GM23338 (cell line): Measurements from ENCODE around the gene SYNGR3.

Experiments used
- CREB1 ChIP-seq: fragments of 250-450 bp; sonication (Bioruptor Pico); IDR thresholded peaks from 2 replicates; pipeline ENCODE4 v1.5.0; 2020; ENCODE audit warnings: low read depth, mild to moderate bottlenecking, moderate library complexity
- EZH2 ChIP-seq: fragments of 200-600 bp; sonication (generic); IDR thresholded peaks from one replicate; pipeline ENCODE4 v1.8.0; 2017; ENCODE audit warnings: antibody characterized with exemption, mild to moderate bottlenecking, low read depth; ENCODE audit not compliant: unreplicated experiment
- EZH2phosphoT487 ChIP-seq: fragments of 200-600 bp; sonication (generic); IDR thresholded peaks from one replicate; pipeline ENCODE4 v1.8.1; 2018; ENCODE audit warnings: antibody characterized with exemption; ENCODE audit not compliant: unreplicated experiment
- POLR2AphosphoS5 ChIP-seq: IDR thresholded peaks from 2 replicates; pipeline ENCODE4 v1.6.1; 2016; ENCODE audit warnings: antibody characterized with exemption, low read depth
- REST ChIP-seq: IDR thresholded peaks from one replicate; pipeline ENCODE4 v1.6.1; 2018; ENCODE audit warnings: antibody characterized with exemption; ENCODE audit not compliant: unreplicated experiment
- STAT1 ChIP-seq: IDR thresholded peaks from one replicate; pipeline ENCODE4 v1.6.1; 2016; ENCODE audit warnings: antibody characterized with exemption; ENCODE audit not compliant: unreplicated experiment
- ZNF114 ChIP-seq: fragments of 250-450 bp; sonication (Bioruptor Pico); IDR thresholded peaks from 2 replicates; pipeline ENCODE4 v1.5.0; 2020; ENCODE audit warnings: mild to moderate bottlenecking, moderate library complexity
- ZNF331 ChIP-seq: fragments of 250-450 bp; sonication (Bioruptor Pico); IDR thresholded peaks from 2 replicates; pipeline ENCODE4 v1.5.0; 2020; ENCODE audit warnings: low read depth, mild to moderate bottlenecking, moderate library complexity
- TF ChIP-seq, protein P1 (sequence below), 2 experiments: fragments of 200-600 bp in 1 of 2; sonication (generic) in 1 of 2; conservative IDR thresholded peaks; 2 replicates each; pipeline versions ENCODE4 v1.5.1 to v1.6.1; 2016 to 2017; ENCODE audit warnings: antibody characterized with exemption in 2 of 2, low read depth in 2 of 2, mild to moderate bottlenecking in 2 of 2, moderate library complexity in 1 of 2

DNA sequence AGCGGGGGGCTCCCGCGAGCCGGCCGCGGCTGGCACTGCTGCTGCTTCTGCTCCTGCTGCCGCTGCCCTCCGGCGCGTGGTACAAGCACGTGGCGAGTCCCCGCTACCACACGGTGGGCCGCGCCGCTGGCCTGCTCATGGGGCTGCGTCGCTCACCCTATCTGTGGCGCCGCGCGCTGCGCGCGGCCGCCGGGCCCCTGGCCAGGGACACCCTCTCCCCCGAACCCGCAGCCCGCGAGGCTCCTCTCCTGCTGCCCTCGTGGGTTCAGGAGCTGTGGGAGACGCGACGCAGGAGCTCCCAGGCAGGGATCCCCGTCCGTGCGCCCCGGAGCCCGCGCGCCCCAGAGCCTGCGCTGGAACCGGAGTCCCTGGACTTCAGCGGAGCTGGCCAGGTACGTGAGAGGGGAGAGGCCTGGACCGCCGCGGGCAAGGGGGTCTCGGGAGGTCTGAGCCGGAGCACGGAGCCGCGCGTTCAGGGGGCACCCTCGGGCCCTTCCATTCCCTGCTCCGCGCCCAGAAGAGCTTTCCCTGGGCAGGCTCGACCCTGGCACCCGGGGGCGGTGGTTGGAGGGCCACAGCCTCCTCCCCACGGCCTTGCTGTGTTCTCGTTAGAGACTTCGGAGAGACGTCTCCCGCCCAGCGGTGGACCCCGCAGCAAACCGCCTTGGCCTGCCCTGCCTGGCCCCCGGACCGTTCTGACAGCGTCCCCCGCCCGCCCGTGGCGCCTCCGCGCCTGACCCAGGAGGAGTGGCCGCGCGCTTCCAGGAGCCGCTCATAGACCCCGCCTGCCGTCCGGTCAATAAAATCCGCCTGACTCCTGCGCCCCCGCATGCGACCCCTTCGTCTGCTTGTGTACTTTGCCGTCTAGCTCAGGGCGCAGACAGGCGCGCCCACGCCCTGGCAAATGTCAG is 30.4 kb downstream of the SYNGR3 start:
- TF ChIP-seq POLR2AphosphoS5 (no peak), REST (no peak), CREB1 (CRISPR knock-in tag) (no peak), EZH2 (peak; percentile 61), ZNF331 (CRISPR knock-in tag) (no peak), EZH2phosphoT487 (peak; percentile 38), STAT1 (no peak), ZNF114 (no peak)
- TF ChIP-seq, protein P1, sequence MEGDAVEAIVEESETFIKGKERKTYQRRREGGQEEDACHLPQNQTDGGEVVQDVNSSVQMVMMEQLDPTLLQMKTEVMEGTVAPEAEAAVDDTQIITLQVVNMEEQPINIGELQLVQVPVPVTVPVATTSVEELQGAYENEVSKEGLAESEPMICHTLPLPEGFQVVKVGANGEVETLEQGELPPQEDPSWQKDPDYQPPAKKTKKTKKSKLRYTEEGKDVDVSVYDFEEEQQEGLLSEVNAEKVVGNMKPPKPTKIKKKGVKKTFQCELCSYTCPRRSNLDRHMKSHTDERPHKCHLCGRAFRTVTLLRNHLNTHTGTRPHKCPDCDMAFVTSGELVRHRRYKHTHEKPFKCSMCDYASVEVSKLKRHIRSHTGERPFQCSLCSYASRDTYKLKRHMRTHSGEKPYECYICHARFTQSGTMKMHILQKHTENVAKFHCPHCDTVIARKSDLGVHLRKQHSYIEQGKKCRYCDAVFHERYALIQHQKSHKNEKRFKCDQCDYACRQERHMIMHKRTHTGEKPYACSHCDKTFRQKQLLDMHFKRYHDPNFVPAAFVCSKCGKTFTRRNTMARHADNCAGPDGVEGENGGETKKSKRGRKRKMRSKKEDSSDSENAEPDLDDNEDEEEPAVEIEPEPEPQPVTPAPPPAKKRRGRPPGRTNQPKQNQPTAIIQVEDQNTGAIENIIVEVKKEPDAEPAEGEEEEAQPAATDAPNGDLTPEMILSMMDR (conservative IDR thresholded peaks at IDR 0.05; ENCODE audit: low read depth in 2 of 2), result no peak
